ENCODE measurements around the gene FAM120C.

GRCh38 chrX:54213603-54214002 is 30.5 kb upstream of the FAM120C start:
- TF ChIP-seq, protein P1, sequence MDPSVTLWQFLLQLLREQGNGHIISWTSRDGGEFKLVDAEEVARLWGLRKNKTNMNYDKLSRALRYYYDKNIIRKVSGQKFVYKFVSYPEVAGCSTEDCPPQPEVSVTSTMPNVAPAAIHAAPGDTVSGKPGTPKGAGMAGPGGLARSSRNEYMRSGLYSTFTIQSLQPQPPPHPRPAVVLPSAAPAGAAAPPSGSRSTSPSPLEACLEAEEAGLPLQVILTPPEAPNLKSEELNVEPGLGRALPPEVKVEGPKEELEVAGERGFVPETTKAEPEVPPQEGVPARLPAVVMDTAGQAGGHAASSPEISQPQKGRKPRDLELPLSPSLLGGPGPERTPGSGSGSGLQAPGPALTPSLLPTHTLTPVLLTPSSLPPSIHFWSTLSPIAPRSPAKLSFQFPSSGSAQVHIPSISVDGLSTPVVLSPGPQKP (IDR thresholded peaks at IDR 0.05; ENCODE audit: low read depth, low read length), result no peak
- TF ChIP-seq, protein P2, sequence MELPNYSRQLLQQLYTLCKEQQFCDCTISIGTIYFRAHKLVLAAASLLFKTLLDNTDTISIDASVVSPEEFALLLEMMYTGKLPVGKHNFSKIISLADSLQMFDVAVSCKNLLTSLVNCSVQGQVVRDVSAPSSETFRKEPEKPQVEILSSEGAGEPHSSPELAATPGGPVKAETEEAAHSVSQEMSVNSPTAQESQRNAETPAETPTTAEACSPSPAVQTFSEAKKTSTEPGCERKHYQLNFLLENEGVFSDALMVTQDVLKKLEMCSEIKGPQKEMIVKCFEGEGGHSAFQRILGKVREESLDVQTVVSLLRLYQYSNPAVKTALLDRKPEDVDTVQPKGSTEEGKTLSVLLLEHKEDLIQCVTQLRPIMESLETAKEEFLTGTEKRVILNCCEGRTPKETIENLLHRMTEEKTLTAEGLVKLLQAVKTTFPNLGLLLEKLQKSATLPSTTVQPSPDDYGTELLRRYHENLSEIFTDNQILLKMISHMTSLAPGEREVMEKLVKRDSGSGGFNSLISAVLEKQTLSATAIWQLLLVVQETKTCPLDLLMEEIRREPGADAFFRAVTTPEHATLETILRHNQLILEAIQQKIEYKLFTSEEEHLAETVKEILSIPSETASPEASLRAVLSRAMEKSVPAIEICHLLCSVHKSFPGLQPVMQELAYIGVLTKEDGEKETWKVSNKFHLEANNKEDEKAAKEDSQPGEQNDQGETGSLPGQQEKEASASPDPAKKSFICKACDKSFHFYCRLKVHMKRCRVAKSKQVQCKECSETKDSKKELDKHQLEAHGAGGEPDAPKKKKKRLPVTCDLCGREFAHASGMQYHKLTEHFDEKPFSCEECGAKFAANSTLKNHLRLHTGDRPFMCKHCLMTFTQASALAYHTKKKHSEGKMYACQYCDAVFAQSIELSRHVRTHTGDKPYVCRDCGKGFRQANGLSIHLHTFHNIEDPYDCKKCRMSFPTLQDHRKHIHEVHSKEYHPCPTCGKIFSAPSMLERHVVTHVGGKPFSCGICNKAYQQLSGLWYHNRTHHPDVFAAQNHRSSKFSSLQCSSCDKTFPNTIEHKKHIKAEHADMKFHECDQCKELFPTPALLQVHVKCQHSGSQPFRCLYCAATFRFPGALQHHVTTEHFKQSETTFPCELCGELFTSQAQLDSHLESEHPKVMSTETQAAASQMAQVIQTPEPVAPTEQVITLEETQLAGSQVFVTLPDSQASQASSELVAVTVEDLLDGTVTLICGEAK (IDR thresholded peaks at IDR 0.05; ENCODE audit: borderline replicate concordance), result no peak
- no peak for TF ChIP-seq CTCF (IDR thresholded peaks at IDR 0.05 in 2 of 3, conservative IDR thresholded peaks at IDR 0.05 in 1 of 3; ENCODE audit: control insufficient read depth in 2 of 3, extremely low read depth in 1 of 3, insufficient read depth in 1 of 3, low read depth in 3 of 3, low read length in 3 of 3)

Data from GM12878 (cell line).